Measurements from ENCODE around the gene NKD2.

DNA sequence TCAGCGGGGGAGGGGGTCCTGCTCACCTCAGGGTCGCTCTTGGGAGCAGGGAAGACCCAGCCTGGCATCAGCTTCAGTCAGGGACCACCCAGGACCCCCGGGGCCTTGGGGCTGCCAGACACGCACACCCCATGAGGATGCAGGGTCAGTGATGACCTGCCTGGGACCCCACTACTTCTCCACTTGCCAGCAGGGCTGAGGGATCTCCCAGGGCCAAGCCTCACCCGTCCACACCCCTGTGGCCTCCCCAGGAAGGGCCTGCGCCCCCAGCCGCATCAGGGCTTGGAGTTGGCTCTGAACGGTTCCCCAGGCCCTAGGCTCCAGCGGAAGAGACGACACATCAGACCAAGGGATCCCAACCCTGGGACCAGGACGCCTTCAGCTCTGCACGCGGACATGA lies 69.6 kb downstream of the NKD2 start:
- no peak for TF ChIP-seq POLR2A (IDR thresholded peaks at IDR 0.05)
- TF ChIP-seq CTCF (IDR thresholded peaks at IDR 0.05), result no peak

All from adrenal gland (tissue), 5 donors.